K562 (cell line): ENCODE measurements around the gene EVA1A.

Experiments
- CLOCK ChIP-seq: fragments of 250-450 bp; sonication (Bioruptor Pico); IDR thresholded peaks from 2 replicates; pipeline ENCODE4 v1.4.0; 2020; ENCODE audit warnings: mild to moderate bottlenecking, moderate library complexity, borderline replicate concordance
- ETV6 ChIP-seq, 3 experiments: fragments of 150-350 bp in 1 of 3; sonication (generic) in 1 of 3; formaldehyde crosslinking in 1 of 3; IDR thresholded peaks; 2 replicates each; pipeline versions ENCODE4 v1.6.1 to v1.8.0; 2014 to 2022; ENCODE audit warnings: borderline replicate concordance in 2 of 3, low read depth in 2 of 3, antibody characterized with exemption in 1 of 3, low read length in 1 of 3, mild to moderate bottlenecking in 1 of 3, missing genetic modification reagents in 1 of 3
- MAFG ChIP-seq: fragments of 450-650 bp; conservative IDR thresholded peaks from 2 replicates; pipeline ENCODE4 v1.6.1; 2016; ENCODE audit warnings: missing genetic modification characterization, missing compliant biosample characterization
- PATZ1 ChIP-seq: fragments of 250-450 bp; sonication (Bioruptor Pico); IDR thresholded peaks from 2 replicates; pipeline ENCODE4 v1.5.0; 2020; ENCODE audit warnings: mild to moderate bottlenecking, borderline replicate concordance
- POLR2A ChIP-seq: fragments of 450-650 bp; conservative IDR thresholded peaks from 2 replicates; pipeline ENCODE4 v1.6.1; 2016
- SP1 ChIP-seq: sonication (generic); formaldehyde crosslinking; IDR thresholded peaks from 2 replicates; pipeline ENCODE4 v1.8.1; 2022; ENCODE audit warnings: mild to moderate bottlenecking, missing genetic modification reagents
- TAF1 ChIP-seq: IDR thresholded peaks from 2 replicates; pipeline ENCODE4 v1.6.1; 2011; ENCODE audit warnings: mild to moderate bottlenecking, low read length, moderate library complexity; ENCODE audit not compliant: insufficient read depth, control insufficient read depth, severe bottlenecking; ENCODE audit errors: extremely low read depth
- ZNF146 ChIP-seq: IDR thresholded peaks from one replicate; pipeline ENCODE4 v1.6.1; 2018; ENCODE audit warnings: missing compliant biosample characterization; ENCODE audit not compliant: unreplicated experiment

- TF ChIP-seq POLR2A (no peak), ETV6 (IDR thresholded peaks at IDR 0.05; ENCODE audit: borderline replicate concordance in 1 of 2, low read depth in 2 of 2, low read length in 1 of 2) (no peak), ETV6 (CRISPR knock-in tag; IDR thresholded peaks at IDR 0.05; ENCODE audit: borderline replicate concordance) (no peak), SP1 (no peak), CLOCK (no peak), PATZ1 (CRISPR knock-in tag) (no peak), ZNF146 (no peak), TAF1 (no peak), MAFG (tag) (no peak)
These were observed 103.9 kb downstream of the EVA1A start for GRCh38 chr2:75456825-75457224.
